ENCODE measurements around the gene C18orf63.

C18orf63 gene

DNA sequence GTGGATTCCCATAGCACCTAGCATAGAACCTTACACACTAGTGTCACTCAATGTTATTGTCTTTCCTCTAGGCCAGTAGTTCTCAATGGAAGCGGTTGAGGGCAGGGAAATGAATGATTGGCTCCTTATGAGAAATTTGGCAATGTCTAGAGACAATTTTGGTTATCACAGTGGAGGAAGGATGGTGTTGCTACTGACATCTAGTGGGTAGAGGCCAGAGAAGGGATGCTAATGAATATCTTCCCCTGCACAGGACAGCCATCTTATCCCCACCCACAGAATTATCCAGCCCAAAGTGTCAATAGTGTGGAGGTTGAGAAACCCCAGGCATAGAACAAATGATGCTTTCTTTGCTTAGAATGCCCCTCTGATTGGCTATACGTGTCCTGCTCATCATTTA is 15.8 kb downstream of the C18orf63 start:
- DNase-seq = no peak

DNA sequence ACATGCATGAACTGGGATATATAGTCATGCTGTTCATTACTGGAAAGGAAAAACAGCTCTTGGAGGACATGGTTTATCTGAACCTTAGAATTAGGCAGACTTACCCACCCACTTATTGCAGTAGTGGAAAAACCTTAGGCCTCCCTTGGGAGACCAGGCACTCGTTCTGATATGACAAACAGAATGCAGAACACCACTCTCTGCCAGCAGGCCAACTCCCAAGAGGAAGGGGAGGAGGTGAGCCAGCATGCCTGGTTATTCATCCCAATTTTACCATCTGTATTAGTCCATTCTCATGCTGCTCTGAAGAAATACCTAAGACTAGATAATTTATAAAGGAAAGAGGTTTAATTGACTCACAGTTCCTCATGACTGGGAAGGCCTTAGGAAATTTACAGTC is 17.5 kb downstream of the C18orf63 start:
- no peak for DNase-seq

GRCh38 chr18:74334242-74334893 is 18.7 kb downstream of the C18orf63 start:
- no peak for DNase-seq

DNA sequence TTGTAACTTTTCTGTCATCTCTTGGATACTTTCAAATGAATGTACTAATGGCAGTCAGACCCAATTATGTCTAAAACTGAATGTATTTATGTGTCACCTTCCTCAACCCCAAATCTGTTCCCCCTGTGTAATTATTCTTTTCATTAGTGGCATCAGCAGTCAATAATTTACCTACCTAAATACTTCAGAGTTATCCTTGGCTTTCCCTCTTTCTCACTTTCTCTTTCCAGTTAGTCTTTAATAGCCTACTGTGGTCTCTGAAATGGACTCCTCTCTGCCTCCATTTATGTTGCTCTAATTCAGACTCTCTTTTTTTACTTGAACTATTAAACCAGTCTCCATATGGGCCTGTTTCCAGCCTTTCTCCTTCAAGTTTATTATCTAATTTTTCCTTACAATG is 21.0 kb downstream of the C18orf63 start:
- no peak for DNase-seq

GRCh38 chr18:74337155-74337911 is 21.7 kb downstream of the C18orf63 start:
- DNase-seq = no peak

- no peak for DNase-seq
These were observed 22.3 kb downstream of the C18orf63 start for GRCh38 chr18:74337912-74338309.

- peak; percentile 45 for DNase-seq
These were observed 26.9 kb downstream of the C18orf63 start for GRCh38 chr18:74342416-74343043.

- no peak for DNase-seq
These were observed 30.6 kb downstream of the C18orf63 start for GRCh38 chr18:74346206-74346605.

DNA sequence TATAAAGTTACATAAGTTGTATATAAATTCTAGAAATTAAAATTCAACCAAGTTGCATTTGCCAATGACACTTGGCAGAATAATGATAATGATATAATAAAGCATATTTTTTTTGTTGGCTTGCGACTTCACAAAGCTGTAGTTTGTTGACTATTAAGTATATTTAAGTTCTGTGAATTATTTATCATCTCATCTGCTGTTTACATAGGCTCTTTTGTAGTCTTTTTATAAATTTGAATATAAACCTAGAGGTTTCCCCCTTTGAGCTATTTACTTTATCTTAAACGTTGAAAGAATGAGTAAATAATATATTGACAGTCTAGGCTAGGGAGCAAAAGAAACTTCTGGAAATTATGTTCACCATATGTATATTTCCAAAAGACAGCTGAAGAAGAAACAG is 32.9 kb downstream of the C18orf63 start:
- no peak for DNase-seq

DNA sequence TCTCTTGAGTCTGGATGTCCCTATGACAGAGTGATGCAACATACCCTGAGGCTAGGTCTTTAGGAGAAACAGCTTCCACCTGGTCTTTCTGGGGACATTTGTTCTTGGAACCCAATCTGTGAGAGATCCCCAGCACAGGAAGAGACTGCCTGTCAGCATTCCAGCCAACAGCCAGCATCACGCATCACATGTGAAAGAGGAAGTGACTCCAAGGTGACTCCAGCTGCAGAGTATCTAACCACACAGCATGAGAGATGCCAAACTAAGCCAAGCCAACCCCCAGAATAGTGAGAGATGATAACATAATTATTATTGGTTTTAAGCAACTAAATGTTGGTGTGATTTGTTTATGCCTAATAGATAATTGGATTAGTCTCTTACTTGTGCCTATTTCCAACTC is 35.7 kb downstream of the C18orf63 start:
- no peak for DNase-seq

DNA sequence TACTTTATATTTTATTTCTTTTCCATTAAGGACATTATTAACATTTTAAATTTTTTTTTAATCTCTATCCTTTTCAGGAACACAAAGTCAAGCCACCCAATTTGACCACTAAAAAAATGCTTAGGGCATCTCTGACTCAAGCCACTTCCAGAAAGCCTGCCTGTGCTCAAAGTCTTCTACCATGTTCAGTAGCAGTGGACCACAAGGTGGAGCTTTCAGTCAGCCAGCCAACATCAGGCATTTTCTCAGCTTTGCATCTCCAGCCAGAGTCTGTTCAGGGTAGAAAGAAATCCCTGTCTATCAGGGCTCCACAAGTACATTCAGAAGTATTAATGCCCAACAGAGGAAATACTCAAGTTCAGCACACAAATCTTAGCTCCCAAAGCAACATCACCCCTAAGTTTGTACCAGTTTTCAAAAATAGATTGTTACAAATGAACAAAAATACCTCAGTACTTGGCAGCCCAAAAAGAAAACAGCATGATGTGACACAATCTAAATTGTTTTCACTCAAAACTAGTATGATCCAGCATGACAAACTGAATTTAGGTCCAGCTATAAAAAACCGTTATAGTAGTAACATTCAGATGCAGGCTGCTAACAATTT is 37.6 kb downstream of the C18orf63 start:
- DNase-seq = peak; percentile 38

- DNase-seq = no peak
These were observed 41.3 kb downstream of the C18orf63 start for GRCh38 chr18:74356959-74357358.

GRCh38 chr18:74360852-74361655 is 45.4 kb downstream of the C18orf63 start:
- DNase-seq = no peak

- DNase-seq = no peak
These were observed 52.3 kb downstream of the C18orf63 start for GRCh38 chr18:74367905-74368304.

DNA sequence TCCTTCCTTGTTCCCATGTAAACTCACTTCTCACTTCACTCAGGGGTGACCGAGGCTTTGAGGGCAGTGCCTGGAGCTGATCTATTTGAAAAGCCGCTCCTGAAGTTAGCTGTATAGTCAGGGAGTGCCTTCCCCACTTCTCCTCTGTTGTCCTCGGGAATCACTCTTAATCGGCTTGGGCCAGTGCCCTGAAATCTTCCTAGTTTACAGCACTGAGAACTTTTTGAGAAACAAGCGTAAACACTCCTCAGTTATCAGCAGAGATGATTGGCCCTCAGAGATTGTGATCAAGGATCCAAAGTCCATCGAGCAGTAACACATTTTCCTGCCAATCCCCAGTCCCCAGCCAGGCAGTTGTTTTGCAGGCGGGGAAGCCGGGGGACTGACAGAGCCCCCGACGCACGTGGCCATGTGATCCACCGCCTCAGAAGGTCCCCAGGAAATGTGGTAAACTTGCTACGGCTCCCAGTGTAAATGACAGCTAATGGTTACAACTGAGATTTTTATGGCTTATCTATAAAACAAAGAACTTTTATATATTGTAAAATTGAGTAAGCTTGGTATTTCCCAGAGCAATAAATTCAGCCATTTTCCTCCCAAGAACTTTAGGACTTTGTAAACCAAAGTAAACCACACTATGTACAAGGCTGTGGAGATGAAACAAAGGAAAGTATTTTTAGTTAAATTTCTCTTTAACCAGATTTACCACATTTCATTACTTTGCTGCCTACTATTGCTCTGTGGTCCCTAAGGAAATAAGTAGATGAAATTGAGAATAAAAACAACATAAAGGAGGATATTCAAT is 53.5 kb downstream of the C18orf63 start:
- DNase-seq = no peak

GRCh38 chr18:74370115-74370514 is 54.5 kb downstream of the C18orf63 start:
- DNase-seq = no peak

DNA sequence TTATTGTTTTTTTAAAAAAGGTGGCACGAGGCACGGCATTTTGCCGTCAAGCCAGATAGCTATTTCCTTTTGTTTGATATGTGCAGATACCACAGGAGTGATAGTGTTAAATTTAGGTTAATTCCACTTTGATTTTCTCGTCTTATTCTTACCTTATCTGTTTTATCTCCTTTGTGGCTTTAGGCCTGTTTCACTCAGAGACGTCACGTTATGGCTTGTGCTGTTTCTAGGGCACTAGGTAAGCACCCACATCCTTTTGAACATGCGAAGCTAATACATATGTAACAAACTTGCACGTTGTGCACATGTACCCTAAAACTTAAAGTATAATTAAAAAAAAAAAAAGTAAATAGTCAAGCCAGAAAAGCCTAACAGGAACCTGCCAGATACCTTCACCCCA is 57.8 kb downstream of the C18orf63 start:
- no peak for DNase-seq

- no peak for DNase-seq
These were observed 60.4 kb downstream of the C18orf63 start for GRCh38 chr18:74375999-74376398.

DNA sequence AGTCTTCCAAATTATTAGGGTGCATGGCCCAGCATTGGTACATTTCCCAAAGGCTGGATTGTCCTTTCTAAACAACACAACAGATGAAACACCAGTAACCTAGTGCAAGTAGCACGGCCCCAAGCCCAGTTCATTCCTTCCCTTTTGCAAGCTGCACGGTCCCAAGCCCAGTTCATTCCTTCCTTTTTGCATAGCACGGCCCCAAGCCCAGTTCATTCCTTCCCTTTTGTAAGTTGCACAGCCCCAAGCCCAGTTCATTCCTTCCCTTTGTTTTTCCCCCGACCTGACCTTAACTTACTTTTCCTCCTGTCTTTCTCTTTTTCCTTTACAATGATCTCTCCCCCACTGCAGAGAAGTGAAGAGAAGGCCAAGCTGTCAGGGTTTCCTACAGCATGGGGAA is 60.9 kb downstream of the C18orf63 start:
- DNase-seq = no peak

- no peak for DNase-seq
These were observed 62.1 kb downstream of the C18orf63 start for GRCh38 chr18:74377776-74378175.

GRCh38 chr18:74378179-74378682 is 62.6 kb downstream of the C18orf63 start:
- DNase-seq = no peak

DNA sequence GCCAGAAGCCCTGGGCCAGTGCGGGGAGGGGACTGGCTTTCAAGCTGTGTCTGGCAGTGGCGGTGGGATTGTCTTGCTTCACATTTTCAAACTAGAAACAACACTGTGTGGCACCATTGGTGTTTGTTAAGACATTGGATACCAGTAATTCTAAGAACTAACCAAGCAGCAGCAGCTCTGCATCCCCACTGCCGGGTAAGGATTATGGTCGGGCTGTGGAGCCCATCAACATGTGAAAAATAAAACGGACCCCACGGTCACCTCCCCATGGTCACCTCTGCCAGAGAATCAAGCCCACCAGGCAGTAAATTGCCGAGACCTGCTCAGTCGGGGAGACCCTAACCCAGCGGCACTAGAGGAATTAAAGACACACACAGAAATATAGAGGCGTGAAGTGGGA is 65.3 kb downstream of the C18orf63 start:
- DNase-seq = no peak

Data from NCI-H774 (cell line).